SU-DHL-6 (cell line): ENCODE results near the gene ERP27.

Source experiments
- CTCF ChIP-seq: fragments of 200-600 bp; sonication (generic); IDR thresholded peaks from one replicate; pipeline ENCODE4 v1.5.1; 2017; ENCODE audit warnings: antibody characterized with exemption, mild to moderate bottlenecking, low read length, moderate library complexity; ENCODE audit not compliant: insufficient read depth, poor library complexity, severe bottlenecking
- EZH2phosphoT487 ChIP-seq: fragments of 200-600 bp; sonication (generic), shearing (Covaris generic); conservative IDR thresholded peaks from 2 replicates; pipeline ENCODE4 v1.6.1; 2018; ENCODE audit warnings: mild to moderate bottlenecking, antibody characterized with exemption, low read length, moderate library complexity, mixed read lengths

DNA sequence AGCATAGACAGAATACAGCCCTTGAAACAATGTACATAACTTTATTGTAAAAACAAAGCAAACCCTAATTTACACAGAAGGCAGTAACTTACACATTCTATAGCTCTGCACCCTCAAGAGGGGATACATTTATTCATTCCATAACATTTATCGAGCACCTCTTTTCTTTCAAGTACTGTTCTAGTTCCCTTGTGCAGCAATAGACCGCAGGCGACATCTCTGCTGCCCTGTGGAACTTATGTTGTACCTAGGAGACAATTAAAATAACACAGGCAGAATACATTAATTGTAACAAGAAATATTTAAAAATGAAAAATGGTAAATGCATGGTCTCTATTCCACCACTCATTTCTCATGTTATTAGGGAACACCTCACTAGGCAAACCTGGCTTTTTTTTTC, 24.5 kb upstream of the ERP27 start:
- TF ChIP-seq CTCF = no peak
- TF ChIP-seq EZH2phosphoT487 = no peak
